ENCODE data around the gene AGBL4.

The AGBL4 gene

GRCh38 chr1:49466961-49467360 lies 556.8 kb downstream of the AGBL4 start:
- Histone ChIP-seq H3K9me3 (ENCODE audit: severe bottlenecking) (no peaks in the 10 kb centered on the region), H3K27ac (no peak overlapping the region), H3K36me3 (no peaks in the 10 kb centered on the region), H3K4me3 (ENCODE audit: low read depth, low read length) (no peak overlapping the region), H3K27me3 (ENCODE audit: insufficient read depth, low read depth, severe bottlenecking) (no peaks in the 10 kb centered on the region)
- DNase-seq = no peak
- TF ChIP-seq CTCF (IDR thresholded peaks at IDR 0.05; ENCODE audit: low read depth, low read length) = no peak

- DNase-seq = no peak
- H3K9me3 ChIP-seq (ENCODE audit: severe bottlenecking) = no peaks in the 10 kb centered on the region
- TF ChIP-seq CTCF (IDR thresholded peaks at IDR 0.05; ENCODE audit: low read depth, low read length) = no peak
- H3K4me3 ChIP-seq (ENCODE audit: low read depth, low read length) = no peak overlapping the region
- no peak overlapping the region for H3K27ac ChIP-seq
- H3K27me3 ChIP-seq (ENCODE audit: insufficient read depth, low read depth, severe bottlenecking) = no peaks in the 10 kb centered on the region
- H3K36me3 ChIP-seq = no peaks in the 10 kb centered on the region
These were observed 558.1 kb downstream of the AGBL4 start for GRCh38 chr1:49465486-49466185.

DNA sequence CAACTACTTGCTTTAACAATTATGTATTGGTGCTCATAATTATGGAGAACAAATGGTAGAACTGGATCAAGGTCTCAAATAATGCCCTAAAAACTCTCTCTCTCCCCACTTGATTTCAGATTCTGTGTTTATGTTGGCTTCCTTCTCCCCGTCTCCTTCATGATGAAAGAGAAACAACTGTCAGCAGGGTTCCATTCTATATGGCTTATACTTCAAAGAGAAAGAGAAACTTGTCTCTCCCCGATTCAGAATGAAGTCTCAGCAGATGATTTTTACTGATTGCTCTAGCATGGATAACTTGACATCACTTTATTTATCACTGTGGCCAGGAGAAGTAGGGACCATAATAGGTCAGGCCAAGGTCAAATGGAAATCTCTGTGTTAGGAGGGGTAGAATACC lies 575.6 kb downstream of the AGBL4 start:
- Histone ChIP-seq H3K36me3 (no peaks in the 10 kb centered on the region), H3K27me3 (ENCODE audit: insufficient read depth, low read depth, severe bottlenecking) (no peaks in the 10 kb centered on the region), H3K4me3 (ENCODE audit: low read depth, low read length) (no peak overlapping the region), H3K9me3 (ENCODE audit: severe bottlenecking) (no peaks in the 10 kb centered on the region), H3K27ac (no peak overlapping the region)
- DNase-seq = no peak
- TF ChIP-seq CTCF (IDR thresholded peaks at IDR 0.05; ENCODE audit: low read depth, low read length) = no peak

GRCh38 chr1:49436865-49437264 lies 586.9 kb downstream of the AGBL4 start:
- DNase-seq = no peak
- H3K27ac ChIP-seq = no peak overlapping the region
- no peak overlapping the region for H3K4me3 ChIP-seq (ENCODE audit: low read depth, low read length)
- TF ChIP-seq CTCF (IDR thresholded peaks at IDR 0.05; ENCODE audit: low read depth, low read length) = no peak
- peaks cover 5% of the 10 kb centered on the region for H3K9me3 ChIP-seq (ENCODE audit: severe bottlenecking)
- no peaks in the 10 kb centered on the region for H3K36me3 ChIP-seq
- H3K27me3 ChIP-seq (ENCODE audit: insufficient read depth, low read depth, severe bottlenecking) = no peaks in the 10 kb centered on the region

DNA sequence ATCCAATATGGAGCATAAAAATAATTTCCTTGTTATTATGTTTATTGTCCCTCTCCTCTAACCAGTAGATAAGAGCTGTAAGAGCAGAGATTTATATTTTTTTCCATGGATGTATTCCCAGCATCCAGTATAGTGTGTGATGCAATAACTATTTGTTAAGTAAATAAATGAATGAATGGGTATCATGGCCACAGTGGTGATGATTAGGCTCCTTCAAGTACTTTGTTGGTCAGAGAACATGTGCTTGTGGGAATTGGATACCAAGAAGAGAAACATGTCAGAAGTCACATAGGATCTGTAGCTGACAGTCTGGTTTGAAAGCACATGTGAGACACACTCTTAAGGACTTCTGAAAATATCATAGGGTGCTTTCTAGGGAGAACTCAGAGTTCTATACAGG lies 588.5 kb downstream of the AGBL4 start:
- no peak for DNase-seq
- no peaks in the 10 kb centered on the region for H3K36me3 ChIP-seq
- TF ChIP-seq CTCF (IDR thresholded peaks at IDR 0.05; ENCODE audit: low read depth, low read length) = no peak

DNA sequence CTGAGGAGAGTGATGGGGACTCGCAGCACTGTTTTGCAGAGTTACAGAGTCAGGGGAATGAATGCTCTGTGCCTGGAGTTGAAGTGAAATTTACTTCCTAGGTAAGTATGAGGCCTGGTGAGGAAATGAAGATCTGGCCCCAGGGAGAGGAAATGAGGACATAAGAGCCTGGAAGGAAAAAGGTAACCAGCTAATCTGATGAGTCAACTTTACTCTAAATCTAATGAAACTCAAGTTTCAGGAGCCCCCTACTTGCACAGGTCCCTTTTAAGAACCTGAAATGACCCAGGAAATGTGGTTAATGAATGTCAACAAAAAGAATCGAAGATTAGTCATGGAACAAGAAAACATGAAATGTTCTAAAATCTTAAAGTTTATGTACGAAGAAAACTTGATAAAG lies 599.0 kb downstream of the AGBL4 start:
- Histone ChIP-seq H3K4me3 (ENCODE audit: low read depth, low read length) (no peak overlapping the region), H3K27me3 (ENCODE audit: insufficient read depth, low read depth, severe bottlenecking) (no peaks in the 10 kb centered on the region), H3K9me3 (ENCODE audit: severe bottlenecking) (no peaks in the 10 kb centered on the region), H3K27ac (no peak overlapping the region), H3K36me3 (no peaks in the 10 kb centered on the region)
- TF ChIP-seq CTCF (IDR thresholded peaks at IDR 0.05; ENCODE audit: low read depth, low read length) = no peak
- DNase-seq = no peak

More for the DNA sequence above, 588.5 kb downstream of the AGBL4 start:
- peaks cover 5% of the 10 kb centered on the region for H3K9me3 ChIP-seq (ENCODE audit: severe bottlenecking)
- H3K27me3 ChIP-seq (ENCODE audit: insufficient read depth, low read depth, severe bottlenecking) = no peaks in the 10 kb centered on the region
- no peak overlapping the region for H3K4me3 ChIP-seq (ENCODE audit: low read depth, low read length)
- no peak overlapping the region for H3K27ac ChIP-seq
